ENCODE data around the gene CYP2A6.

DNA sequence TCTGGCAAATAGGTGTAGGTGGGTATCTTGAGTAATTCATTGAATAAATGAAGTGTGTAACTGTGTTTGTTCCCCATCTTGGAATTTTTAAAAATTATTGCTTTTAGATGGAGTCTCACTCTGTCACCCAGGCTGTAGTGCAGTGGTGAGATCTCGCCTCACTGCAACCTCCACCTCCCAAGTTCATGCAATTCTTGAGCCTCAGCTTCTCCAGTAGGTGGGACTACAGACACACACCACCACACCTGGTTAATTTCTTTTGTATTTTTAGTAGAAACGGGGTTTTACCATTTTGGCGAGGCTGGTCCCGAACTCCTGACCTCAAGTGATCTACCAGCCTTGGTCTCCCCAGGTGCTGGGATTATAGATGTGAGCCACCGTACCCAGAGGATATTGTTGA lies 7.9 kb upstream of the CYP2A6 start:
- TF ChIP-seq, protein P1, sequence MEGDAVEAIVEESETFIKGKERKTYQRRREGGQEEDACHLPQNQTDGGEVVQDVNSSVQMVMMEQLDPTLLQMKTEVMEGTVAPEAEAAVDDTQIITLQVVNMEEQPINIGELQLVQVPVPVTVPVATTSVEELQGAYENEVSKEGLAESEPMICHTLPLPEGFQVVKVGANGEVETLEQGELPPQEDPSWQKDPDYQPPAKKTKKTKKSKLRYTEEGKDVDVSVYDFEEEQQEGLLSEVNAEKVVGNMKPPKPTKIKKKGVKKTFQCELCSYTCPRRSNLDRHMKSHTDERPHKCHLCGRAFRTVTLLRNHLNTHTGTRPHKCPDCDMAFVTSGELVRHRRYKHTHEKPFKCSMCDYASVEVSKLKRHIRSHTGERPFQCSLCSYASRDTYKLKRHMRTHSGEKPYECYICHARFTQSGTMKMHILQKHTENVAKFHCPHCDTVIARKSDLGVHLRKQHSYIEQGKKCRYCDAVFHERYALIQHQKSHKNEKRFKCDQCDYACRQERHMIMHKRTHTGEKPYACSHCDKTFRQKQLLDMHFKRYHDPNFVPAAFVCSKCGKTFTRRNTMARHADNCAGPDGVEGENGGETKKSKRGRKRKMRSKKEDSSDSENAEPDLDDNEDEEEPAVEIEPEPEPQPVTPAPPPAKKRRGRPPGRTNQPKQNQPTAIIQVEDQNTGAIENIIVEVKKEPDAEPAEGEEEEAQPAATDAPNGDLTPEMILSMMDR (IDR thresholded peaks at IDR 0.05): no peak
- TF ChIP-seq ZFX (IDR thresholded peaks at IDR 0.05; ENCODE audit: borderline replicate concordance): no peak
